SK-N-SH treated with all-trans-retinoic acid at 6 μM for 48 hours (cell line): ENCODE measurements around the gene FLT1.

Experiments
- ARNTL ChIP-seq: fragments of 450-650 bp; formaldehyde crosslinking; IDR thresholded peaks from 2 replicates; pipeline ENCODE4 v1.5.0; 2020; ENCODE audit warnings: low read depth, mild to moderate bottlenecking, moderate library complexity, borderline replicate concordance
- CSDC2 ChIP-seq: fragments of 250-450 bp; sonication (Bioruptor Pico); IDR thresholded peaks from 2 replicates; pipeline ENCODE4 v1.5.0; 2020; ENCODE audit warnings: mild to moderate bottlenecking, moderate library complexity
- PPARA ChIP-seq: fragments of 250-450 bp; sonication (Bioruptor Pico); IDR thresholded peaks from 2 replicates; pipeline ENCODE4 v1.5.0; 2020; ENCODE audit warnings: mild to moderate bottlenecking, borderline replicate concordance
- RARB ChIP-seq: fragments of 250-450 bp; sonication (Bioruptor Pico); IDR thresholded peaks from 2 replicates; pipeline ENCODE4 v1.8.0; 2021; ENCODE audit warnings: mild to moderate bottlenecking, moderate library complexity
- TCF4 ChIP-seq: fragments of 250-450 bp; sonication (Bioruptor Pico); IDR thresholded peaks from 2 replicates; pipeline ENCODE4 v1.8.0; 2021; ENCODE audit warnings: mild to moderate bottlenecking, moderate library complexity, borderline replicate concordance
- ZC3H10 ChIP-seq: fragments of 250-450 bp; sonication (Bioruptor Pico); IDR thresholded peaks from 2 replicates; pipeline ENCODE4 v1.5.1; 2021; ENCODE audit warnings: mild to moderate bottlenecking, moderate library complexity
- ZFP30 ChIP-seq: fragments of 450-650 bp; formaldehyde crosslinking; IDR thresholded peaks from 2 replicates; pipeline ENCODE4 v1.5.0; 2022; ENCODE audit warnings: mild to moderate bottlenecking, moderate library complexity
- ZNF565 ChIP-seq: fragments of 450-650 bp; formaldehyde crosslinking; conservative IDR thresholded peaks from 2 replicates; pipeline ENCODE4 v1.5.0; 2020; ENCODE audit warnings: low read depth, mild to moderate bottlenecking, moderate library complexity
- TF ChIP-seq, protein P1 (sequence below): fragments of 250-450 bp; sonication (Bioruptor Pico); IDR thresholded peaks from 2 replicates; pipeline ENCODE4 v1.8.0; 2021; ENCODE audit warnings: low read depth, mild to moderate bottlenecking, moderate library complexity, borderline replicate concordance

DNA sequence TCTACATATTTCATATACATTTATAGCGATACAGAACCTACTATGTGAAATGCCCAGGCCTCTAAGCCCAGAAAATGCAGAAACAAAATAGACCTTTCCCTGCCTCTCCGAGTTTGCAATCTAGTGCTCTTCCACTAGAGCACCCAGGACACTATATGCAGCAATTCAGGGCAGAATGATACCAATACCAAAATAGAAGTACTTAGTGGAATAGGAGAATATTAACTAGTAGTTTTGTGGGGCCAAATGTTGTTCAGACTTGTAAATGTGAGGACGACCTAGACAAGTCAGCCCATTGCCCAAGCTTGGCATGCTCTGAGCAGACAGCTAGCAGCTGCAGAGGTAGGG lies 35.8 kb upstream of the FLT1 start:
- TF ChIP-seq CSDC2 (no peak), ZFP30 (CRISPR knock-in tag) (no peak), ZNF565 (CRISPR knock-in tag) (no peak), ZC3H10 (no peak), TCF4 (CRISPR knock-in tag) (no peak), ARNTL (CRISPR knock-in tag) (no peak), PPARA (CRISPR knock-in tag) (no peak), RARB (CRISPR knock-in tag) (no peak)
- TF ChIP-seq, protein P1, sequence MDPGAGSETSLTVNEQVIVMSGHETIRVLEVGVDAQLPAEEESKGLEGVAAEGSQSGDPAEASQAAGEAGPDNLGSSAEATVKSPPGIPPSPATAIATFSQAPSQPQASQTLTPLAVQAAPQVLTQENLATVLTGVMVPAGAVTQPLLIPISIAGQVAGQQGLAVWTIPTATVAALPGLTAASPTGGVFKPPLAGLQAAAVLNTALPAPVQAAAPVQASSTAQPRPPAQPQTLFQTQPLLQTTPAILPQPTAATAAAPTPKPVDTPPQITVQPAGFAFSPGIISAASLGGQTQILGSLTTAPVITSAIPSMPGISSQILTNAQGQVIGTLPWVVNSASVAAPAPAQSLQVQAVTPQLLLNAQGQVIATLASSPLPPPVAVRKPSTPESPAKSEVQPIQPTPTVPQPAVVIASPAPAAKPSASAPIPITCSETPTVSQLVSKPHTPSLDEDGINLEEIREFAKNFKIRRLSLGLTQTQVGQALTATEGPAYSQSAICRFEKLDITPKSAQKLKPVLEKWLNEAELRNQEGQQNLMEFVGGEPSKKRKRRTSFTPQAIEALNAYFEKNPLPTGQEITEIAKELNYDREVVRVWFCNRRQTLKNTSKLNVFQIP (CRISPR knock-in tag) = no peak
